HG02885 (cell line): ENCODE data around the gene KLF3.
A peak's percentile ranks its signal among the peaks of the same experiment; 100 is the strongest.

ENCODE experiments used
- ATAC-seq: cut with Tn5 transposase; IDR thresholded peaks from one replicate; pipeline ENCODE4 v1.9.1; 2021; ENCODE audit warnings: mild to moderate bottlenecking; ENCODE audit not compliant: unreplicated experiment, poor library complexity

The KLF3 gene

GRCh38 chr4:38672397-38673129 lies 8.6 kb downstream of the KLF3 start:
- no peak for ATAC-seq

- ATAC-seq: no peak
These were observed 9.4 kb downstream of the KLF3 start for GRCh38 chr4:38673130-38673978.

- no peak for ATAC-seq
These were observed 10.5 kb downstream of the KLF3 start for GRCh38 chr4:38674258-38675144.

GRCh38 chr4:38675146-38676121 lies 11.4 kb downstream of the KLF3 start:
- ATAC-seq: peak; percentile 56

GRCh38 chr4:38676986-38677385 lies 13.0 kb downstream of the KLF3 start:
- no peak for ATAC-seq

GRCh38 chr4:38677441-38677840 lies 13.4 kb downstream of the KLF3 start:
- ATAC-seq: no peak

GRCh38 chr4:38678078-38678477 lies 14.1 kb downstream of the KLF3 start:
- ATAC-seq: no peak

- no peak for ATAC-seq
These were observed 15.9 kb downstream of the KLF3 start for GRCh38 chr4:38679921-38680320.

GRCh38 chr4:38681281-38681991 lies 17.4 kb downstream of the KLF3 start:
- no peak for ATAC-seq

- no peak for ATAC-seq
These were observed 18.3 kb downstream of the KLF3 start for GRCh38 chr4:38682336-38682735.

- ATAC-seq: no peak
These were observed 19.3 kb downstream of the KLF3 start for GRCh38 chr4:38683276-38683675.

- ATAC-seq: no peak
These were observed 20.3 kb downstream of the KLF3 start for GRCh38 chr4:38684271-38684670.

- no peak for ATAC-seq
These were observed 21.2 kb downstream of the KLF3 start for GRCh38 chr4:38684951-38685844.

GRCh38 chr4:38686682-38687081 lies 22.7 kb downstream of the KLF3 start:
- no peak for ATAC-seq

- ATAC-seq: no peak
These were observed 23.6 kb downstream of the KLF3 start for GRCh38 chr4:38687571-38688011.

- no peak for ATAC-seq
These were observed 24.8 kb downstream of the KLF3 start for GRCh38 chr4:38688676-38689355.

GRCh38 chr4:38691251-38692008 lies 27.4 kb downstream of the KLF3 start:
- ATAC-seq: no peak
